AG10803 (cell line): ENCODE results near the gene MIX23.
"Not testable (repeated sequence)": the region's sequence is repeated elsewhere in the genome, so short reads cannot be mapped to it uniquely, and the experiment has no call there.

Experiments
- DNase-seq: peaks from one replicate; pipeline ENCODE4 v3.0.0; 2010; ENCODE audit warnings: low read depth
- H3K4me3 ChIP-seq: 2 replicates; pipeline ENCODE4 v1.5.1; 2011; ENCODE audit warnings: mild to moderate bottlenecking, low read length, control low read depth
- TF ChIP-seq, protein P1 (sequence below): conservative IDR thresholded peaks from 2 replicates; pipeline ENCODE4 v1.5.1; 2011; ENCODE audit warnings: mild to moderate bottlenecking, low read length, control low read depth, inconsistent platforms

The MIX23 gene

DNA sequence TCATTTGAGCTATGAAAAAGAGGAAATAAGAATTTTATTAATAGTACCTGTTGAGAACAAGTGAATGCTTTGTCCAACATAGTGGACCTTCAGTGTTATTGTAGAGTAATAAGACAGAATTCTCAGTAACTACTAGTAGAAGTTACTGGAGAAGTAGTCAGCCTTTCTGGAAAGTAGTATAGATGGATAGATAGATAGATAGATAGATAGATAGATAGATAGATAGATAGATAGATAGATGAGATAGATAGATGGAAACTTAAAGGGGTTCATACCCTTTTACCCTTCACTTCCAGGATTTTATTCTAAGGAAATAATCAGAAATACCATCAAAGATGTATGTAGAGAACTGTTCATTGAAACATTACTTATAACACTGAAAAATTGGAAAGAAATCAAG lies 6.2 kb upstream of the MIX23 start:
- TF ChIP-seq, protein P1, sequence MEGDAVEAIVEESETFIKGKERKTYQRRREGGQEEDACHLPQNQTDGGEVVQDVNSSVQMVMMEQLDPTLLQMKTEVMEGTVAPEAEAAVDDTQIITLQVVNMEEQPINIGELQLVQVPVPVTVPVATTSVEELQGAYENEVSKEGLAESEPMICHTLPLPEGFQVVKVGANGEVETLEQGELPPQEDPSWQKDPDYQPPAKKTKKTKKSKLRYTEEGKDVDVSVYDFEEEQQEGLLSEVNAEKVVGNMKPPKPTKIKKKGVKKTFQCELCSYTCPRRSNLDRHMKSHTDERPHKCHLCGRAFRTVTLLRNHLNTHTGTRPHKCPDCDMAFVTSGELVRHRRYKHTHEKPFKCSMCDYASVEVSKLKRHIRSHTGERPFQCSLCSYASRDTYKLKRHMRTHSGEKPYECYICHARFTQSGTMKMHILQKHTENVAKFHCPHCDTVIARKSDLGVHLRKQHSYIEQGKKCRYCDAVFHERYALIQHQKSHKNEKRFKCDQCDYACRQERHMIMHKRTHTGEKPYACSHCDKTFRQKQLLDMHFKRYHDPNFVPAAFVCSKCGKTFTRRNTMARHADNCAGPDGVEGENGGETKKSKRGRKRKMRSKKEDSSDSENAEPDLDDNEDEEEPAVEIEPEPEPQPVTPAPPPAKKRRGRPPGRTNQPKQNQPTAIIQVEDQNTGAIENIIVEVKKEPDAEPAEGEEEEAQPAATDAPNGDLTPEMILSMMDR: no peak
- H3K4me3 ChIP-seq: no peak overlapping the region
- no peak for DNase-seq

DNA sequence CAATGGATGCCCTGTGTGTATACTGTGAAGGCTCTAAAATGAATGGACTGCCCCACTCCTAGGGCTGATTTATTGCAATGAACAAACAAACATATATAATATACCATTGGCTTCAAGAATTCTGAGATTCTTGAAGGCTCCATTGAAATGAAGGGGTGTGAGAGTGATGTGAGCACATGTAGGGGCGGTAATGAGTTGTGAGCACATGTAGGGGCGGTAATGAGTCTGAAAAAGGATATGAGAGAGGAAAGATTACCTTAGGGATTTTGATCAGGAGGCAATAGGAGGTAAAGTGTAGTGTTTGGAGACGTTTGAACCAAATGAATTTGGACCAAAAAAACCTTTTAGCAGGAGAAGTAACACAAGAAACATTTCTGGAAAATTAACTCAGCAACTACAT lies 4.7 kb upstream of the MIX23 start:
- no peak overlapping the region for H3K4me3 ChIP-seq
- DNase-seq: no peak
- TF ChIP-seq, protein P1: no peak

DNA sequence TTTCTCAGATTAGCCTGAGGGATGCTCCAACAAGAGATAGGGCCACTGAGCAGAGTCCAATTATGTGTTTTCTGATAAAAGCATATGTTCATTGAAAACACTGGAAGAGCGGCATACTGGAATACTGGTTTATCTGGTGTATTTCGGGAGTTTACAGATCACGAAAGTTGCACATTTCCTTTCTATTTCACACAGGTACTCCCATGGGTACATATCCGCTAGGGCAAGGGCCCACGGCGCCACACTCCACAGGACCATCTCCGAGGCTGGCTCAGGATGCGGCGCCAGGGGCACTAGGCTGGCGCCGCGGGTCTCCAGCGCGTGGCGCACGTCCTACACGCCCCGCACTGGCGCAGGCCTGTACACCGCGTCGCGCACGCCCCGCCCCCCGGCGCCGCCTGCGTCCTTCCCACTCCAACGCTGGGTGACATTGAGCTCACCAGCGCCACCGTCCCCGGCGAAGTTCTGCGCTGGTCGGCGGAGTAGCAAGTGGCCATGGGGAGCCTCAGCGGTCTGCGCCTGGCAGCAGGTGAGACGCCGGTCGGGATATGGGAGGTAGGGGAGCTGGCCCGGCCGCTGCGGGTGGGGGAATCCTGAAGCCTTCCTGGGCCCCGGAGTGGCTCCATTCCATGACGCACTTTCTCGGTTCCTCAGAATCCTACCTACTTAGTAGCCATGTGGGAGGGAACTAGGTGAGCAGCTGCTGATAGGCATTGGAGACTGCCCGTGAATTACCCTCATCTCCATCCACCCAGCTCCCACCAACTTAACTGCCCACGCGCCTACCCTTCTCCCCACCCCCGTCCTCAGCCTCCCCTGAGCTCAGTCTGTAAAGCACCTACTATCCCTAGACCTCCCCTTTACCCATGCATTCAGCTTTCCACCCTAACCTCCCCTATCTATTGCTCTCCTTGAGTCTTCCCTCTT lies 1.0 kb upstream of the MIX23 start, which contains the start of gene FAM162A:
Gene FAM162A (plus strand): TSS at position 412 of the 927 bp plus-strand sequence. CDS start 84 bp downstream, at position 496.
- H3K4me3 ChIP-seq: peak within 1 kb of the TSS; percentile 83
- TF ChIP-seq, protein P1: peak; percentile 46
- peak; percentile 85 for DNase-seq

DNA sequence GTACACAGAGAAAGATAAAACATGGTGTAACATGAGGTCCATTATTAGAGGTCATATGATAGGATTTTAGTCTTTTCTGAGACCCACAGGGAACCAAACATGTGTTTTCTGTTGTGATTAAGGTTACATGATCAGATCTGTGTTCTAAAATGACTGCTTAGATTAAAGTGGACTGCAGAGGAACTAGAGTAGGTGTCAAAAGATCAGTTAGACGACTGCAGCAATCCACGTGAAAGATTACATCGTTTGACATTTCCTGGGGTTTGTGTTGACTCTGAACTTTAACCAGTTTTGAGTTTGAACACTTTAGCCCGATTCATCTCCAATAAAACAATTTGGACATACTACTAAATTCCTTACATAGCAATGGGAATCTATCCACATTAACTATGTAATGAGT lies 5.1 kb downstream of the MIX23 start:
- DNase-seq: no peak
- TF ChIP-seq, protein P1: no peak
- no peak overlapping the region for H3K4me3 ChIP-seq

DNA sequence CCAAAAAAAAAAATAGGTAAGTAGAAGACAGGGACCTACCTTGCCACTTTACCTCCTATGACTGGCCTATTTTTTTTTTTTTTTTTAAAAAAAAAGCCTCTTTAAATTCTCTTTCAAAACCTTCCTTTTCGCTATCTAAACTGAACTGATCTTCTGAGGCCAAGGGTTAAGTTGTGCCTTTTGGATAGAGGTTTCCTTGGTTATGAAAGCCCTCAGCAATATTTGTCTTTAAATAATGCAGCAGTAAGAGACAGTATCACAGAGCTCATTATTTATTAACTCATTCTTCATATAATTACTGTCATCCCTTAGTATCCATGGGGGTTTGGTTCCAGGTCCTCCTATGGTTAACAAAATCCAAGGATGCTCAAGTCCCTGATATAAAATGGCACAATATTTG lies 9.0 kb downstream of the MIX23 start:
- TF ChIP-seq, protein P1: no peak
- H3K4me3 ChIP-seq: no peak overlapping the region
- no peak for DNase-seq

DNA sequence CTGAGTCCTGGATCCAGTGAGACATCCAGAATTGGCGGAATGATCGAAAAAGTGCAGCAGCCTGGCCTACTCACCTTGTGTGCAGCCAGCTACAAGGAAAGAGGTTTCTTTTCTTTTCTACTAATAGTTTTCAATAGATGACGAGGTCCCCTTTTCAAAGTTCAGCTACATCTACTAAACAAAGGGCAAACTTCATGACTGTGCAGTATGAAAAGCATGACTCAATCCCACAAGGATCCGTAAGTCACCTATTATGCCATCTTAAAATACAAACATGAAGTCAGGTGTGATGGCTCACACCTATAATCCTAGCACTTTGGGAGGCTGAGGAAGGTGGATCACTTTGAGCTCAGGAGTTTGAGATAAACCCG lies 16.7 kb downstream of the MIX23 start:
- no peak overlapping the region for H3K4me3 ChIP-seq
- TF ChIP-seq, protein P1: no peak
- DNase-seq: no peak

DNA sequence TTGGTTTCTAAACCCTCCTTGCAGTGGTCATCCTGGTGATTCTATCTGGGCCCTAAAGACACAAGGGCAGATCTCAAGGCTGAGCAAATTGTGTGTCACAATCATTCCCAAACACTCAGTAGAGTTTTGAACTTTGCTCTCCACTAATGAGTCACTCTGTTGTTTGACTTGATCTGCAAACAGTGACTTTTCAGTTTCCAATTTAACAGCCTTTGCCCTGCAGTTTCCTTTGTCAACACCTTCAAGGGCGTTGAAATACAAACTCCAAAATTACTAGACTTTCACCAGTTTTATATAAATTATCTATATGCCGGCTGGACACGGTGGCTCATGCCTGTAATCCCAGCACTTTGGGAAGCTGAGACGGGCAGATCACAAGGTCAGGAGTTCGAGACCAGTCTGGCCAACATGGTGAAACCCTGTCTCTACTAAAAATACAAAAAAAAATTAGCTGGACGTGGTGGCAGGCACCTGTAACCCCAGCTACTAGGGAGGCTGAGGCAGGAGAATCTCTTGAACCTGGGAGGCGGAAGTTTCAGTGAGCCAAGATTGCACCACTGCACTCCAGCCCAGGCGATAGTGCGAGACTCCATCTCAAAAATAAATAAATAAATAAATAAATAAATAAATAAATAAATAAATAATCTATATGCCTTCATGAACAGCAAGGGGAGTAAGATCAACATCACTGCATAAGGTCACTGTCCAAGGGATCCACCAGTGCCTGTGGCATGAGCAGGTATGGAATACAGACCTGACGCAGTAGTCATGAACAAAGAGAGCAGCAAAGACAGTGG lies 17.3 kb downstream of the MIX23 start:
- H3K4me3 ChIP-seq, DNase-seq: not testable (repeated sequence)
